Effector CD8-positive, alpha-beta T cell (primary cell): ENCODE data around the gene TFB1M.
"Not testable (repeated sequence)": the region's sequence is repeated elsewhere in the genome, so short reads cannot be mapped to it uniquely, and the experiment has no call there.

Experiments
- DNase-seq: peaks from one replicate; lab custom pipeline; 2025; lab: John Stamatoyannopoulos, UW

Gene TFB1M

DNA sequence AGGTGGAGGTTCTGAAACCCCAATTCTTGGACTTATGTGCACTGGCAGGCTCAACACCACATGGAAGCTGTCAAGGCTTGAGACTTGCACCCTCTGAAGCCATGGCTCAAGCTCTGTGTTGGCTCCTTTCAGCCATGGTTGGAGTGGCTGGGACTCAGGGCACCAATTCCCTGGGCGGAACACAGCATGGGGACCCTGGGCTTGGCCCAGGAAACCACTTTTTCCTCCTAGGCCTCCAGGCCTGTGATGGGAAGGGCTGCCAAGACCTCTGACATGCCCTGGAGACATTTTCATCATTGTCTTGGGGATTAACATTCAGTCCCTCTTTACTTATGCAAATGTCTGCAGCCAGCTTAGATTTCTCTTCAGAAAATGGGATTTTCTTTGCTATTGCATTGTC, 76.7 kb downstream of the TFB1M start:
- no peak for DNase-seq

DNA sequence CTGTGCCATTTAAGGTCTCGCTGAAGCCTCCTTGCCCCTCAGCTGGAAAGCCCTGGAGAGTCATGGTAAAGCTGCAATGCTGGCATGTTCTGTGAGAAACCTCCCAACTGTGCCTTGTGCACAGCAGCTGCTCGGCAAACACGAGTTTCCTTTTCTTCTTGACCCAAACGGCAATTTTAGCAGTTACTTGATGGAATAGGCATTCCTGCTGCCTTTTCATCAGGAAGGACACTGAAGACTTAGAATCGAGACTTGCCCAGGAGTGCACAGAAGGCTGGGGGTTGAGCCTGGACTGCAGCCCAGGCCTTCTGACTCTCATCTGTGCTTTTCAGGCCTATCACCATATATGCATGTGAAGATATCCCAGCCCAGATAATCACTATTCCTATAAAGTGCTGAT, 79.2 kb downstream of the TFB1M start:
- no peak for DNase-seq

DNA sequence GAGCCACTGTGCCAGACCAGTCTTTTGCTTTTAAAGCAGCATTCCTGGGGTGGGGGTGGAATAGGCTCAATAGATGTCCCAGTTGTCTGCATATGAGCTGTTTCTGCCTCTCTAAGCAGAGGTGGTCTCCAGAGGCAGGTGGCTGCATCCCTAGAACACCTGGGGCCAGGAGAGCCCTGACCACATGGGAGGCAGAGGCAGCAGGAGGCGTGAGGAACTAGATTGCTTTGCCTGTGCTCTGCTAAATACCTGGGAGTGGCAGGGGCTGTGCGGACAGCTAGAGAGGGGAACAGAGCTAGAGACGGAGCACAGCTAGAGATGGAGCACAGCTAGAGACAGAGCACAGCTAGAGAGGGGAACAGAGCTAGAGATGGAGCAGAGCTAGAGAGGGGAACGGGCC, 79.6 kb downstream of the TFB1M start:
- DNase-seq: no peak

DNA sequence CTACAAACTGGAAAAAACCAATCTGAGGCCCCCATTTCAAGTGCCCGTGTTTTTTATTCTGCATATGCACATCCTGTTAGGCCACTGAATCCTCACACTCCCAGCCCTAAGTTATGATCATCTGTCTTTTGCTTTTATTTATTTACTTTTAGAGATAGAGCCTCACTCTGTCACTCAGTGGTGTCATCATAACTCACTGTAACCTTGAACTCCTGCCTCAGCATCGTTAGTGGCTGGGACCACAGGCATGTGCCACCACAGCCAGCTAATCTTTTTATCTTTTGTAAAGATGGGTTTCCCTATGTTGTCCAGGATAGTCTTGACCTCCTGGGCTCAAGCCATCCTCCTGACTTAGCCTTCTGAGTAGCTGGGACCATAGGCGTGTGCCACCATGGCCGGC, 80.1 kb downstream of the TFB1M start:
- DNase-seq: no peak

DNA sequence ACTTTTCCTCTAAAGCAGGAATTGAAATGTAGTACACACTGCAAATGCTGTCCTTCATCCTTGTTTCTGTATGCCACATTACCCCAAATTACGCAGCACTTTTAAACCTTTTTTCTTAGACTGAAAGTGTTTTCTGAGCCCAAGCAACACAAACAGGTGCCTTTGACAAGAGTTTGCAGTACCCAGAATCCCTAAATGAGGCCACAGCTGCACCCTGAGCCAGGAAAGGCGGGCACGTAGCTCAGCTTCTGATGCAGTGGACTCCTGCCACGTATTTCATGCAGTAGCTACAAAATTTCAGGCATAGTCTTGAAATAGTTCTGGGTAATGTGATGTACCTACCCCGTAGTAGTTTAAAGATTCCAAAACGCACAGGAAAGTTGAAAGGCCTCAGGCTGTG, 81.4 kb downstream of the TFB1M start:
- no peak for DNase-seq

DNA sequence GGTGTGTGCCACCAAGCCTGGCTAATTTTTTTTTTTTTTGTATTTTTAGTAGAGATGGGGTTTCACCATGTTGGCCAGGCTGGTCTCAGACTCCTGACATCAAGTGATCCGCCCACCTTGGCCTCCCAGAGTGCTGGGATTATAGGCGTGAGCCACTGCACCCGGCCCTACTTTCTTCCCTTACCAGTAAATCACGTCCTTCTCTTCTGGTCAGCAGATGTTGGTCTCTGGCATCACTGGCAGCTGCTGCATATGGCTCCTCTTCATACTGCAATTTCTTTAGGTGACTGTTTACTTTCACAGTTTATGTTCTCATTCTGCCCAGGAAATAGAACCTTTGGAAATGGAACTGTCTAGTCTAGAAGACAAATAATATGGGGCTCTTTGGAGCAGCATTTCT, 83.3 kb downstream of the TFB1M start:
- DNase-seq: not testable (repeated sequence)

DNA sequence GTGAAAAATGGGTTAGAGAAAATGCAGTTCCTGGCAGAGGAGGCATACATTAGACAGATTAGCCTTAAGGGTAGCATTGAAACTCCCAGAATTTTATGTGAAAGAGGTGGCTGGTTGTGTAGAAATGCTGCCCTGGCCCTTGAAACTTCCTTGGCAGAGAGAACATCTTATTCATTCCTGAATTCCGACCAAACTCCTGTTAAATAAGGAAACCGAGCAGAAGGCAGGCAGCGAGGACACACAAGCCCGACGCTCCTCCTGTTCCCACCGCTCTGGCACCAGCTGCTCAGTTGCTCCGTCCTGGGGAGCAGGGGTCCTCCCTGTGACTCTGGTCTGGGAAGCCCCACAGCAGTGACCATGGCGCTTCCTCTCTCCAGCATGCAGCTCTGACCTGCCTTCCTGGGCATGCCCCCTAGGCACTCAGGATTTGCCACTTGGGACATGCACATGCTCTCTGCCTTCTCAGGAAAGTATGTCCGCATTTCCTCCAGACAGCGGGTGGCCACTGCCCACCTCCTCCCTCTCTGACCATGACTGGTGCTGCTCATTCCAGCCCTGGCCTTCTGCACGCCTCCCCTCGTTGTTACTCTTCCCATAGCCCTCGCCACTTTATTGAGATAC, 85.6 kb downstream of the TFB1M start:
- DNase-seq: no peak

DNA sequence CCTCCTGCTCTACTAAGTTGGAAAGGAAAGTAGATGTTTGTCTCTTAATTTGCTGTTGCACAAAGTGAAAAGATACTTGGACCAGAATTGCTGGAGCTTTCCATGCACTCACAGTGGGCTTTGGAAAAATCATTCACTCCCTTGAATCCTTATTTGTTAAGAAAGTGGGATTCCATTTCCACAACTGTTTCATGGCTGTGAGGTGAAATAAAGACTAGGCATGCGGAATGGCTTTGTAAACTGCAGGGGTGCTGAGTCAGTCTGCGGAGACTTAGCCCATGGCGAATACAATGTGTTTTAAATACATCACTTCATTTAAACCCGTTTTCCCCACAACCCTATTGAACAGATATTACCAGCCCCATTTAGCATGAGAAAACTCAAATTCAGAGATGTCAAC, 87.2 kb downstream of the TFB1M start:
- DNase-seq: no peak

DNA sequence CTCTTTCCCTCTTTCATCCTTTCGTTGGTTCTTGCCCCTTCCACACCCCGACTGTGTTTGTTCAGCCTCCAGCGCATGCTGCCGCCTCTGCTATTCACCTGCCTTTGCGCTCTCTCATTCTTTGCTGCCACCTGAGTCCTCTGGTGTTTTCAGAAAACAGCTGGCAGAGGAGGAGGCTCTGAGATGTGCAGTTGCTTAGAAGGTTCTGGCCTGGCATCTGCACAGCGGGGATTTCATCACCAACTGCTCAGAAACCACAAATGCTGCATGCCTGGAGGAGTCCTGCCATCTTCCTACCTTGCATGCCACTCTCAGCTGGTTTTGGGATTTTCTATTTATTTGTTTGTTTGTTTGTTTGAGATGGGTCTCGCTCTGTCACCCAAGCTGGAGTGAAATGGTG, 89.7 kb downstream of the TFB1M start:
- no peak for DNase-seq

DNA sequence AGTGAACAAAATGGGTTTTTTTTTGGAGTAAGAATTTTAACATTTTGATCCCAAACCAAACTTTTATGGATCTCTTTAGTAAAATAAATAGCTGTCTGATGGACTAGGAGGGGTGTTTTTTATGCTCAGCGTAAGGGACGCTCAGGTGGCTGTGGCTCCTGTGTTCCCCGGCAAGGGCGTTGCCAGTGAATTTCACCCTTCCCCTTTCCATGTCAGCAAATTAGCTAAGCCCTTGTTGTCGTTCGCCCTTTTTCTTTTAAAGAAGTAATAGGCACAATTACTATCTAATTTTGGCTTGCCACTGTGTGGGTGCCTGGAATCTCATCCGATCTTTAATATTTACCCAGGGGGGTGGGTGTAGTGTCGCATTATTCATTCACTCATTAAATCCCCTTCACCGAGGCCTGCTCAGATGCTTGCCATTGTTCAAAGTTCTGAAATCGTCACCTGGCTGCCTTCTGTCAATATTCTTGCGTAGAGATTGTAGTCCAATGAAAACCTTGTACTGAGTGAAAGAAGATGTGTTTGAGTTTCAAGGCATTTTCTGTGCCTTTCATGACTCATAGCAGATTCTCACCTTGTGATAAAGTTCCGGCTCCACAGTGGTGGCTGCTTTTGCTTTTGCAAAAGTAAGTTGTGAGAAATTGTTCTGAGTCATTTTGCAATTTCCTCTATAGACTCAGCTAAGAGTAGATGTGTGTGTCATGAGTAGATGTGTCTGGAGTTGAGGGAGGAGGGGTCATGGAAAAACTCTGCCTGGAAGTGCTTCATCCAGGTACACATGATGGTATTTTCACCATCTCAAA, 90.4 kb downstream of the TFB1M start:
- DNase-seq: no peak

DNA sequence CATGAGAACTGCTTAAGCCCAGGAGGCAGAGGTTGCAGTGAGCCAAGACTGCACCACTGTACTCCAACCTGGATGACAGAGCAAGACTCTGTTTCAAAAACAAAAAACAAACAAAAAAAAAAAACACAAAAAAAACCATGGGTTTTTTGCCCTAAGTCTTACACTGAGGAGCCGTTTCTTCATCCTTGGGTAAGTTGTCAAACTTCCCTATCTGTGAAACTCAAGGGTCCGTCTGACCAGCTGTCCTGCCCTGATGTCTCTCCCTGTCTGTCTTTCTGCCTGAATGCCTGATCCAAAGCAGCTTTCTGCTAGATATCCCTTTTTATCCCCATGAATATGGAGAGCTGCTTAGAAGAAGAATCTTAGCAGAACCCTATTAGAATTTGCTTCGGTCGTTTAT, 91.8 kb downstream of the TFB1M start:
- DNase-seq: no peak

DNA sequence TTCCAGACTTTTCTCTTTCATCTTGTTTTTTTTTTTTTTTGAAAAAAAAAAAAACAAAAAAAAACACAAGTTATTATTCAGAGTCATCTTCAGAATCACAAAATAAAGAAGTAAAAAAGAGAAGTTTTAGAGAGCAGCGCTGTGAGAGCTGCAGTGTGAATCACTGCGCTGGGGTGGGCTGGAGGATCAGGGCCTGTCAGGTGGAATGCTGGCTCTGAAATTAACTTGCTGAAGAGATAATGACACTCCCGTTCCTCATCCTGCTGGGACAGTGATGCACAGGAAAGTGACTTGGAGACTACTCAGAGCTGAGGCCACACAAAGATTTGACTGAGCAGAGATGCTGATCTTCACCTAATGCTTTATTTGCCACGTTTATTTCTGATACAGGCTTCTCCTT, 93.2 kb downstream of the TFB1M start:
- no peak for DNase-seq

DNA sequence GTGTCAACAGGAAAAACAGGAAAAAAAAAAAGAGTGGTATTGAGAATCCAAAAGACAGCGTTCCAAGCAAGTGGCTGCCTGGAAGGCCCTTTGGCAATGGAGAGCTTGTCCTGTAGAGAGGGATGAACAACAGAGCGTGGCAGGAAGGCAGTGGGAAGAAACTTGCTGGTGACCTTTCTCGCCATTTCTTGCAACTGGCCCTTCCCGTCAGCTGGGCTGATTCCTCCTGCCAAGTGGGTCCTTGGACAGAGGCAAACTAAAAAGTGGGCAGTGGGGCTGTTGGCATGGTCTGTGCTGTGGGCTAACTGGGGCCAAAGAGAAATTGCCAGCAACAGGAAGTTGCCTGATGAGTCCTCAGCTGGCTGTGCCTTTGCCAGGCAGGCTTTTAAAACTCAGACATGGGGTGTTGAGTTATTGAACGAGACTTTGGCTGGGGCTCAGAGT, 94.4 kb downstream of the TFB1M start:
- DNase-seq: no peak

DNA sequence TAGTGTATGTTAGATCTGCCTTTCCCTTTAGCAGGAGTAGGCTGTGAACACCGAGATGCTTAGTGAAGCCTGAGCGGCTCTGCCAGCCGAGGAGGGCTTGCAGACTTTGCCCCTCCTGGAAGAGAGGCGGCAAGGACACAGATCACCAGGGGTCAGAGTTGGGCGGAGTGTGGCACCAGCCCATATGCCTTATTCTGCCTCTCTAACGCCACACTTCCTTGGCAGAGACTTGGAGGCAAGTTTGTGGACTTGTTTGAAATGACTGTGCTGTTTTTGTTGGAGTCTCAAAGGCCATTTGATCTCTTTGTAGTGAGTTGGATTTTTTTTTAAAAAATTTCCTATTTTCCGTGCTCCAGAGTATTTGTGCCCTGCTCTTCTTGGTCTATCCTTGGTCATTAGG, 95.0 kb downstream of the TFB1M start:
- no peak for DNase-seq

DNA sequence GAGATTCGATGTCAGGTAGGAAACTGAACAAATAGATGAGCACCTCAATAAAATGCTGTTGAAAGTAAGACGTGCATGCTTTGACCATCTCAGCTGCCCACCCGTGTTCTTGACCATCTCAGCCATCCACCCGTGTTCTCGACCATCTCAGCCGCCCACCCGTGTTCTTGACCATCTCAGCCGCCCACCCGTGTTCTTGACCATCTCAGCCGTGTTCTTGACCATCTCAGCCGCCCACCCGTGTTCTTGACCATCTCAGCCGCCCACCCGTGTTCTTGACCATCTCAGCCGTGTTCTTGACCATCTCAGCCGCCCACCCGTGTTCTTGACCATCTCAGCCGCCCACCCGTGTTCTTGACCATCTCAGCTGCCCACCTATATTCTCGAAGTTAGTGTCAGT, 95.6 kb downstream of the TFB1M start:
- DNase-seq: not testable (repeated sequence)

DNA sequence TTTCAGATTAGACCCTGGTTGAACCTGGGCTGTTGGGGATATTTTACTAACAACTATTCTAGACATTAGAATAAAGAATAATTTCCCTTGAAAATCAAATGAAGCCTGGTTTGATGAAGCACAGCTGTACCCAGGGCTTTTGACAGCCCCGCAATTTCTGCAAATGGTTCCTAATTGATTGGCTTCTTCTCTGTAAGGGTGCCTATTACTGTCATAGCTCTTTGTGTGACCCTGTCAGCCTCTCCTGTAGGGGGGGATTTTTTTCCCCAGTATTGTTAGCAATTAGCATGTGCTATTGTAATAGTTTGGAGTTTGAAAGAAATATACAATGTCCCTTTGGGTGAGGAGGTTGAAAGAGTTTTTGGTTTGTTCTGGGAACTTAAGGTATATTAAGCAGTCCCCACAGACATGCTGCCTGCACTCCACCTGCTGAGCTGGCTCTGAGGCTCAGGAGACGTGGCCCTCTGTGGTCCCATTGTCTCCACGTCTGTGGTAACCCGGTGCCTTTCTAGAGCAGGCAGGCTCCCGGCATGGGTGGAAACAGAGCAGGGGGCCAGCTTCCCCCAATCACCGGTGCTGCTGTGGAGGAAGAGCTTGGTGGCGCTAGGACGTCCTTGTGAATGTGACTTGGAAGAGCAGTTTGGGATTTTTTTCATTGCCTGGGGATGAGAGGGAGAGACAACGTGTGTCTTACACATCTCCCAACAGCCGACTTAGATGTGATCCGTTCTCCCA, 97.8 kb downstream of the TFB1M start:
- no peak for DNase-seq

DNA sequence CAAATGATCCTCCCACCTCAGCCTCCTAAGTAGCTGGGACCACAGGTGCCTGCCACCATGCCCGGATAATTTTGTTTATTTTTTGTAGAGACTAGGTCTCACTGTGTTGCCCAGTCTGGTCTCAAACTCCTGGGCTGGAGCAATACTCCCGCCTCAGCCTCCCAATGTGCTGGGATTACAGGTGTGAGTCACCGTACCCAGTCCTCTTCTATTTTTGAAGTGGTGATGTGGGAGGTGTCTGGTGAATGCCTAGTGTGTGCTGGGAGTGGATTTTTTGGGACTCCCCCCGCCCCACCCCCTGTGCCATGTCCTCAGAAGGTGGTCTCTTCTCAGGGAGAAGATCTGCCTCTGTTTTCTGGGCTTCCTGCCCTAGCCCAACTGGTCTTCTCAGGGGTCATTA, 98.4 kb downstream of the TFB1M start:
- no peak for DNase-seq

DNA sequence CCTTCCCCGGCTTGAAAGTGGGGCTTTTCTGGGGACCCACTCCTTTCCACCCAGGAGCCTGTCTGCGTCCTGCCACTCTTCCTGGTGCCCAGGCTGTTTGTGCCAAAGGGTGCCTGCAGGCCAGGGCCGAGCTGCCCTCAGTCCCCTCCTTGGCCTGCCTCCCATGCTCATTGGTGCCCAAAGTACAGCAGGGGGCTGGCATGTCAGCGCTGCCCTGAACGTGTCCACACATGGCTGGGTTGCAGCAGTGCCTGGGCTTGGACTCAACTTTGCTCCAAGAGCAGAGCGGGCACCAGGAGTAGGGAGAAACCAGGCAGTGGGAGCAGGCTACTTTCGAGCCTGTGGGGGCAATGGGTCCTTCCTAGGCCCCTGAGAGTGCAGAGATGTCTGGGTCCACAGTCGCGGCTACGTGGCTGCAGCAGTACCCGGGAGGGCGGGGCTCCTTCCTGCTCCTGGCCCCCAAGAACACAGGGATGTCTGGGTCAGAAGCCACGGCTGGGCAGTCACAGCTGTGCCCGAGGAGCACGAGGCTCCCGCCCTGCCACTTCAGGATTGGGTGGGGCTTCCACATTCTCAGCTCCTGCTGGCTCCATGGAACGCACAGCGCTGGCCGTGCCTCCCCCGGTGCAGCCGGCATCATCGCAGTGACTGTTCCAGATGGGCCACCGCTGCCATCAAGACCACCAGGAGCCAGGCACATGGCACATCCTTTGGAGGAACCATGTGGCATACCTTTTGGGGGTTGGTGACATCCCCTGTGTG, 100.5 kb downstream of the TFB1M start:
- no peak for DNase-seq

DNA sequence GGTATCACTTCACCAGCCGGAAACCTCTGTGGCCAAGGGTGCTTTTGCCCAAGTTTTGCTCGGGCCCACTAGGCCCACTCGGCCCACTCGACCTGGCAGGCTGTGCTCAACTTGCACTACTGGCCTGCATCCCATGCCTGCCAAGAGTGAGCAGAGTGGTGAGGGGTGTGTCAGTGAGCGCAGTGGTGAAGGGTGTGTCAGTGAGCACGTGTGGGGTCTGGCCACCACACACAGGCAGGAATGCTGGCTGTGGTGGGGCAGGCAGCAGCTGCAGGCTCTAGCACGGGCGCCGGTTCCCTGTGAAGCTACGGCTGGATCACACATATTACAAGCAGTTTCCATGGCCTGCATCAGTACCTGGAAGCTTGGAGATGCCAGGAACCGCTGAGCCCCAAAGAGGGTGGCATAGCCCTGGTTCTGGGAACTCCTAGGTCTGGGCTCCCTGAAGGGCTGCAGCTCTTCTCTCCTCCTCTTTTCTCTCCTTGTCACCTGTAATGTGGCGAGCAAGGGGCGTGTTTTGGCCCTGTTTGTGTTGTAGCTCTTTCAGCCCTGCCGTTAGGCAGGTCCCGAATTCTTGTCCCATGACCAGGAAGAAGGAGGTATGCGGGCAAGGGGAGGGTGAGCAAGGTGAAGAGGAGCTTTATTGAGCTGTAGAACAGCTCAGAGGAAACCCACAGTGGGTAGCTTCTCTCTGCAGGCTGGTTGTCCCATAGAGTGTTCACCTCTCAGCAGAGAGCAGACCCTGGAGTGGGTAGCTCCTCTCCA, 101.5 kb downstream of the TFB1M start:
- no peak for DNase-seq

DNA sequence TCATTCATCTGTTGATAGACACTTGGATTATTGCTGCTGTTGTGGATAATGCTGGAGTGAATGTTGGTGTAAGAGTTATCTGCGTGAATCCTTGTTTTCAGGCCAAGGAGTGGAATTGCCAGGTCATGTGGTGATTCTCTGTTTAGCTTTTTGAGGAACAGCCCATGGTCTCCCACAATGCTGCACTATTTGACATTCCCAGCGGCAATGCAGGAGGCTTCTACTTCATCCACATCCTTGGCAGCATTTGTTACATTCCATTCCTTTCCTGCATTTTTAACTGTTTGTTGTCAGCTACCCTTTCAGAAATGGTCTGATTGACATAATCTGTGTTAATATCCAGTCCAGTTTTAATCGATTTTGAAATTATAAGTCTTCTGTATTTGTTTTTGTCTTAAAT, 102.2 kb downstream of the TFB1M start:
- DNase-seq: no peak

DNA sequence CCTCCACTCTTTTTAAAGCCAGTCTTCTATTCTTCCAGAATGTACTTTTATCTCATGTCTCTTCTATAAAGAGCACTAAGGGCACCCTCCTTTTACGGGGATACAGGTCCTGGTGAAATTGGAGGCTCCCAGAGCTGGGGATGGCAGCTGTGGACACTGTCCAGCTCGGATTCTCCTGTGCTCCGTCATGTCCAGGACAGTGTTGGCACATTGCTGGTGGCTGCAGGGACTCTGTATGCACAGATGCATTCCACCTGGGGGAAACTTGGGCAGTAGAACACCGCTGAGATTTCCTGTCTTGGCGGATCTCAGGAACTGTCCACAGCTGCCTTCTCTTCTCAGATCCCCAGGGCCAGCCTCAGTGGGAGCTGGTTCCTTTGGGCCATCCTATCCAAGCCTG, 107.1 kb downstream of the TFB1M start:
- no peak for DNase-seq
